ENCODE measurements around the gene FOXL3.

- TF ChIP-seq, protein P1, sequence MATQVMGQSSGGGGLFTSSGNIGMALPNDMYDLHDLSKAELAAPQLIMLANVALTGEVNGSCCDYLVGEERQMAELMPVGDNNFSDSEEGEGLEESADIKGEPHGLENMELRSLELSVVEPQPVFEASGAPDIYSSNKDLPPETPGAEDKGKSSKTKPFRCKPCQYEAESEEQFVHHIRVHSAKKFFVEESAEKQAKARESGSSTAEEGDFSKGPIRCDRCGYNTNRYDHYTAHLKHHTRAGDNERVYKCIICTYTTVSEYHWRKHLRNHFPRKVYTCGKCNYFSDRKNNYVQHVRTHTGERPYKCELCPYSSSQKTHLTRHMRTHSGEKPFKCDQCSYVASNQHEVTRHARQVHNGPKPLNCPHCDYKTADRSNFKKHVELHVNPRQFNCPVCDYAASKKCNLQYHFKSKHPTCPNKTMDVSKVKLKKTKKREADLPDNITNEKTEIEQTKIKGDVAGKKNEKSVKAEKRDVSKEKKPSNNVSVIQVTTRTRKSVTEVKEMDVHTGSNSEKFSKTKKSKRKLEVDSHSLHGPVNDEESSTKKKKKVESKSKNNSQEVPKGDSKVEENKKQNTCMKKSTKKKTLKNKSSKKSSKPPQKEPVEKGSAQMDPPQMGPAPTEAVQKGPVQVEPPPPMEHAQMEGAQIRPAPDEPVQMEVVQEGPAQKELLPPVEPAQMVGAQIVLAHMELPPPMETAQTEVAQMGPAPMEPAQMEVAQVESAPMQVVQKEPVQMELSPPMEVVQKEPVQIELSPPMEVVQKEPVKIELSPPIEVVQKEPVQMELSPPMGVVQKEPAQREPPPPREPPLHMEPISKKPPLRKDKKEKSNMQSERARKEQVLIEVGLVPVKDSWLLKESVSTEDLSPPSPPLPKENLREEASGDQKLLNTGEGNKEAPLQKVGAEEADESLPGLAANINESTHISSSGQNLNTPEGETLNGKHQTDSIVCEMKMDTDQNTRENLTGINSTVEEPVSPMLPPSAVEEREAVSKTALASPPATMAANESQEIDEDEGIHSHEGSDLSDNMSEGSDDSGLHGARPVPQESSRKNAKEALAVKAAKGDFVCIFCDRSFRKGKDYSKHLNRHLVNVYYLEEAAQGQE (IDR thresholded peaks at IDR 0.05; ENCODE audit: insufficient read depth in 1 of 2, low read depth in 2 of 2, low read length in 2 of 2): no peak
- TF ChIP-seq POLR2AphosphoS5 (IDR thresholded peaks at IDR 0.05; ENCODE audit: low read depth, low read length): no peak
Observed at GRCh38 chr7:247181-247580, 42.8 kb upstream of the FOXL3 start.
